ENCODE data around the gene HAGH. TPM values are rescaled to one million over a fixed set of nuclear protein-coding genes. Genes with fewer than 3 reads are reported as not detected.

Gene HAGH
- total RNA-seq, 1 experiment from 2014 or later = 38.4 TPM

- H3K9me2 ChIP-seq (replicated peaks; ENCODE audit: insufficient read depth, low read length) = no peaks in the 10 kb centered on the region
- H3K27ac ChIP-seq (ENCODE audit: low read length) = no peak overlapping the region
- no peaks in the 10 kb centered on the region for H3K79me2 ChIP-seq (ENCODE audit: low read length)
- H3K9ac ChIP-seq (ENCODE audit: low read length) = no peak overlapping the region
- no peaks in the 10 kb centered on the region for H3K4me1 ChIP-seq (ENCODE audit: low read length)
- no peak overlapping the region for H3K4me3 ChIP-seq (ENCODE audit: low read length)
- no peaks in the 10 kb centered on the region; the same call in 1 of the 2 replicates for H3K9me3 ChIP-seq (ENCODE audit: low read length)
- no peaks in the 10 kb centered on the region for H3K36me3 ChIP-seq (ENCODE audit: insufficient read depth, low read length)
- no peak overlapping the region for H3K4me2 ChIP-seq (ENCODE audit: low read depth, low read length, poor library complexity, severe bottlenecking)
- no peak overlapping the region for H2AFZ ChIP-seq (ENCODE audit: low read length)
- H3K27me3 ChIP-seq (ENCODE audit: low read length) = no peaks in the 10 kb centered on the region
- no peaks in the 10 kb centered on the region for H4K20me1 ChIP-seq (ENCODE audit: insufficient read depth, low read depth, low read length)
- DNase-seq = no peak
These were observed 32.3 kb downstream of the HAGH start for GRCh38 chr16:1794221-1794871.

- H3K27ac ChIP-seq (ENCODE audit: low read length) = no peak within 1 kb of the TSS
- H3K4me2 ChIP-seq (ENCODE audit: low read depth, low read length, poor library complexity, severe bottlenecking) = no peak within 1 kb of the TSS
- no peaks in the 10 kb centered on the region for H3K79me2 ChIP-seq (ENCODE audit: low read length)
- no peaks in the 10 kb centered on the region for H3K36me3 ChIP-seq (ENCODE audit: insufficient read depth, low read length)
- H3K9ac ChIP-seq (ENCODE audit: low read length) = no peak within 1 kb of the TSS
- no peaks in the 10 kb centered on the region for H3K9me2 ChIP-seq (replicated peaks; ENCODE audit: insufficient read depth, low read length)
- H3K4me1 ChIP-seq (ENCODE audit: low read length) = no peaks in the 10 kb centered on the region
- no peak within 1 kb of the TSS for H3K4me3 ChIP-seq (ENCODE audit: low read length)
- no peaks in the 10 kb centered on the region for H3K27me3 ChIP-seq (ENCODE audit: low read length)
- H2AFZ ChIP-seq (ENCODE audit: low read length) = no peak within 1 kb of the TSS
- no peaks in the 10 kb centered on the region for H4K20me1 ChIP-seq (ENCODE audit: insufficient read depth, low read depth, low read length)
- no peak for DNase-seq
- H3K9me3 ChIP-seq (ENCODE audit: low read length) = no peaks in the 10 kb centered on the region
These were observed 32.9 kb downstream of the HAGH start, which contains the start of gene IGFALS for GRCh38 chr16:1793578-1794220. Gene IGFALS (minus strand): TSS chr16:1793705. CDS start chr16:1793652, 53 bp downstream.

- Histone ChIP-seq H4K20me1 (ENCODE audit: insufficient read depth, low read depth, low read length) (no peaks in the 10 kb centered on the region), H3K27ac (ENCODE audit: low read length) (no peak overlapping the region), H3K27me3 (ENCODE audit: low read length) (no peaks in the 10 kb centered on the region), H3K9me2 (replicated peaks; ENCODE audit: insufficient read depth, low read length) (no peaks in the 10 kb centered on the region), H3K9me3 (ENCODE audit: low read length) (no peaks in the 10 kb centered on the region), H2AFZ (ENCODE audit: low read length) (no peak overlapping the region), H3K36me3 (ENCODE audit: insufficient read depth, low read length) (no peaks in the 10 kb centered on the region), H3K4me3 (ENCODE audit: low read length) (no peak overlapping the region), H3K4me2 (ENCODE audit: low read depth, low read length, poor library complexity, severe bottlenecking) (no peak overlapping the region), H3K4me1 (ENCODE audit: low read length) (no peaks in the 10 kb centered on the region), H3K79me2 (ENCODE audit: low read length) (no peaks in the 10 kb centered on the region), H3K9ac (ENCODE audit: low read length) (no peak overlapping the region)
- DNase-seq = no peak
These were observed 33.6 kb downstream of the HAGH start for GRCh38 chr16:1792836-1793577.

GRCh38 chr16:1791943-1792812 is 34.4 kb downstream of the HAGH start:
- Histone ChIP-seq H3K79me2 (ENCODE audit: low read length) (no peaks in the 10 kb centered on the region), H3K36me3 (ENCODE audit: insufficient read depth, low read length) (no peaks in the 10 kb centered on the region), H4K20me1 (ENCODE audit: insufficient read depth, low read depth, low read length) (no peaks in the 10 kb centered on the region), H3K27ac (ENCODE audit: low read length) (no peak overlapping the region), H3K4me3 (ENCODE audit: low read length) (no peak overlapping the region), H3K9me3 (ENCODE audit: low read length) (no peaks in the 10 kb centered on the region), H2AFZ (ENCODE audit: low read length) (no peak overlapping the region), H3K27me3 (ENCODE audit: low read length) (no peaks in the 10 kb centered on the region), H3K9ac (ENCODE audit: low read length) (no peak overlapping the region), H3K4me2 (ENCODE audit: low read depth, low read length, poor library complexity, severe bottlenecking) (no peak overlapping the region), H3K4me1 (ENCODE audit: low read length) (no peaks in the 10 kb centered on the region), H3K9me2 (replicated peaks; ENCODE audit: insufficient read depth, low read length) (no peaks in the 10 kb centered on the region)
- DNase-seq = no peak

GRCh38 chr16:1791256-1791942 is 35.2 kb downstream of the HAGH start:
- DNase-seq = no peak

GRCh38 chr16:1790611-1791255 is 35.9 kb downstream of the HAGH start:
- no peak overlapping the region for H3K27ac ChIP-seq (ENCODE audit: low read length)
- no peak overlapping the region for H3K4me3 ChIP-seq (ENCODE audit: low read length)
- no peak overlapping the region for H3K9ac ChIP-seq (ENCODE audit: low read length)
- no peaks in the 10 kb centered on the region for H3K9me3 ChIP-seq (ENCODE audit: low read length)
- no peaks in the 10 kb centered on the region for H3K9me2 ChIP-seq (replicated peaks; ENCODE audit: insufficient read depth, low read length)
- no peaks in the 10 kb centered on the region for H3K4me1 ChIP-seq (ENCODE audit: low read length)
- DNase-seq = no peak
- H3K4me2 ChIP-seq (ENCODE audit: low read depth, low read length, poor library complexity, severe bottlenecking) = no peak overlapping the region
- no peak overlapping the region for H2AFZ ChIP-seq (ENCODE audit: low read length)
- H3K27me3 ChIP-seq (ENCODE audit: low read length) = no peaks in the 10 kb centered on the region
- peaks cover 5% of the 10 kb centered on the region for H3K79me2 ChIP-seq (ENCODE audit: low read length)
- peaks cover under 1% of the 10 kb centered on the region; the same call in 1 of the 2 replicates for H4K20me1 ChIP-seq (ENCODE audit: insufficient read depth, low read depth, low read length)
- H3K36me3 ChIP-seq (ENCODE audit: insufficient read depth, low read length) = no peaks in the 10 kb centered on the region

More at GRCh38 chr16:1791256-1791942, 35.2 kb downstream of the HAGH start:
- no peaks in the 10 kb centered on the region for H4K20me1 ChIP-seq (ENCODE audit: insufficient read depth, low read depth, low read length)
- H3K9me3 ChIP-seq (ENCODE audit: low read length) = no peaks in the 10 kb centered on the region
- H3K79me2 ChIP-seq (ENCODE audit: low read length) = no peaks in the 10 kb centered on the region; the same call in 1 of the 2 replicates
- H2AFZ ChIP-seq (ENCODE audit: low read length) = no peak overlapping the region
- no peaks in the 10 kb centered on the region for H3K27me3 ChIP-seq (ENCODE audit: low read length)
- H3K9me2 ChIP-seq (replicated peaks; ENCODE audit: insufficient read depth, low read length) = no peaks in the 10 kb centered on the region
- no peaks in the 10 kb centered on the region for H3K36me3 ChIP-seq (ENCODE audit: insufficient read depth, low read length)
- H3K4me1 ChIP-seq (ENCODE audit: low read length) = no peaks in the 10 kb centered on the region
- H3K27ac ChIP-seq (ENCODE audit: low read length) = no peak overlapping the region
- H3K9ac ChIP-seq (ENCODE audit: low read length) = no peak overlapping the region
- no peak overlapping the region for H3K4me3 ChIP-seq (ENCODE audit: low read length)
- no peak overlapping the region for H3K4me2 ChIP-seq (ENCODE audit: low read depth, low read length, poor library complexity, severe bottlenecking)

GRCh38 chr16:1790261-1790610 is 36.4 kb downstream of the HAGH start:
- no peak overlapping the region for H2AFZ ChIP-seq (ENCODE audit: low read length)
- DNase-seq = no peak
- no peaks in the 10 kb centered on the region for H3K9me2 ChIP-seq (replicated peaks; ENCODE audit: insufficient read depth, low read length)
- H3K9ac ChIP-seq (ENCODE audit: low read length) = no peak overlapping the region
- no peaks in the 10 kb centered on the region for H3K27me3 ChIP-seq (ENCODE audit: low read length)
- no peaks in the 10 kb centered on the region for H3K36me3 ChIP-seq (ENCODE audit: insufficient read depth, low read length)
- peaks cover 10% of the 10 kb centered on the region for H3K79me2 ChIP-seq (ENCODE audit: low read length)
- H4K20me1 ChIP-seq (ENCODE audit: insufficient read depth, low read depth, low read length) = peaks cover 6% of the 10 kb centered on the region
- no peak overlapping the region for H3K27ac ChIP-seq (ENCODE audit: low read length)
- no peak overlapping the region for H3K4me2 ChIP-seq (ENCODE audit: low read depth, low read length, poor library complexity, severe bottlenecking)
- no peak overlapping the region for H3K4me3 ChIP-seq (ENCODE audit: low read length)
- no peaks in the 10 kb centered on the region for H3K9me3 ChIP-seq (ENCODE audit: low read length)
- H3K4me1 ChIP-seq (ENCODE audit: low read length) = no peaks in the 10 kb centered on the region
